NCI-H748 treated with DMSO at 0.1 percent for 48 hours (cell line): Measurements from ENCODE around the gene ZP1.

Source experiments
- DNase-seq: peaks from one replicate; lab custom pipeline; 2025; lab: John Stamatoyannopoulos, UW

ZP1 gene

GRCh38 chr11:60910281-60910687 is 42.9 kb downstream of the ZP1 start:
- DNase-seq: no peak

GRCh38 chr11:60910711-60911380 is 43.5 kb downstream of the ZP1 start:
- no peak for DNase-seq

- DNase-seq: no peak
Measured at GRCh38 chr11:60912223-60912850, 45.0 kb downstream of the ZP1 start.

GRCh38 chr11:60912851-60913528 is 45.6 kb downstream of the ZP1 start:
- DNase-seq: no peak

- DNase-seq: peak; percentile 88
Measured at GRCh38 chr11:60913793-60914632, 46.7 kb downstream of the ZP1 start, which contains the start of gene TMEM109. TMEM109 (plus strand) TSS chr11:60914158; CDS start chr11:60919694, 5,536 bp downstream.

- DNase-seq: no peak
Measured at GRCh38 chr11:60914633-60915247, 47.4 kb downstream of the ZP1 start.

- no peak for DNase-seq
Measured at GRCh38 chr11:60915248-60915914, 48.0 kb downstream of the ZP1 start.

- DNase-seq: no peak
Measured at GRCh38 chr11:60916669-60917206, 49.4 kb downstream of the ZP1 start.

- no peak for DNase-seq
Measured at GRCh38 chr11:60917267-60917666, 49.9 kb downstream of the ZP1 start.

- DNase-seq: no peak
Measured at GRCh38 chr11:60918251-60918938, 51.1 kb downstream of the ZP1 start.

GRCh38 chr11:60918939-60919265 is 51.6 kb downstream of the ZP1 start:
- no peak for DNase-seq

GRCh38 chr11:60919320-60919719 is 52.0 kb downstream of the ZP1 start:
- no peak for DNase-seq

GRCh38 chr11:60919956-60920355 is 52.6 kb downstream of the ZP1 start:
- no peak for DNase-seq

- DNase-seq: no peak
Measured at GRCh38 chr11:60921259-60921658, 53.9 kb downstream of the ZP1 start.

- no peak for DNase-seq
Measured at GRCh38 chr11:60921777-60922335, 54.5 kb downstream of the ZP1 start.

GRCh38 chr11:60922906-60923305 is 55.6 kb downstream of the ZP1 start:
- no peak for DNase-seq

GRCh38 chr11:60923326-60923725 is 56.0 kb downstream of the ZP1 start:
- no peak for DNase-seq

- DNase-seq: no peak
Measured at GRCh38 chr11:60923800-60924109, 56.4 kb downstream of the ZP1 start.

GRCh38 chr11:60924110-60924905 is 57.0 kb downstream of the ZP1 start, which contains the start of gene TMEM132A:
TMEM132A (plus strand) TSS chr11:60924460; CDS start chr11:60924634, 174 bp downstream.
- DNase-seq: peak; percentile 60
